Fibroblast of skin of left quadriceps (primary cell): ENCODE measurements around the gene SLC10A4.

Source experiments
- DNase-seq, 2 experiments: peaks; one replicate each; pipeline ENCODE4 v3.0.0-alpha.2; 2013; ENCODE audit warnings: low read depth in 2 of 2

The SLC10A4 gene

GRCh38 chr4:48489683-48490011 lies 6.5 kb downstream of the SLC10A4 start:
- no peak for DNase-seq

- no peak for DNase-seq
Measured at GRCh38 chr4:48490012-48490679, 7.0 kb downstream of the SLC10A4 start, which contains the start of gene ZAR1. Gene ZAR1 (plus strand): TSS chr4:48490252. CDS start chr4:48490292, 40 bp downstream.

GRCh38 chr4:48490680-48491513 lies 7.8 kb downstream of the SLC10A4 start:
- no peak for DNase-seq

GRCh38 chr4:48491514-48492176 lies 8.5 kb downstream of the SLC10A4 start:
- DNase-seq, result no peak

GRCh38 chr4:48493452-48494100 lies 10.4 kb downstream of the SLC10A4 start:
- DNase-seq, result no peak

- DNase-seq, result no peak
Measured at GRCh38 chr4:48495941-48496340, 12.8 kb downstream of the SLC10A4 start.

- DNase-seq, result no peak
Measured at GRCh38 chr4:48498895-48499294, 15.8 kb downstream of the SLC10A4 start.

- no peak for DNase-seq
Measured at GRCh38 chr4:48499551-48500066, 16.5 kb downstream of the SLC10A4 start.

GRCh38 chr4:48503233-48504025 lies 20.3 kb downstream of the SLC10A4 start:
- no peak for DNase-seq

GRCh38 chr4:48504026-48504330 lies 20.8 kb downstream of the SLC10A4 start:
- DNase-seq, result no peak

GRCh38 chr4:48504352-48504751 lies 21.2 kb downstream of the SLC10A4 start:
- DNase-seq, result no peak

GRCh38 chr4:48506716-48507115 lies 23.6 kb downstream of the SLC10A4 start:
- no peak for DNase-seq

- no peak for DNase-seq
Measured at GRCh38 chr4:48509543-48509942, 26.4 kb downstream of the SLC10A4 start.

GRCh38 chr4:48518143-48518542 lies 35.0 kb downstream of the SLC10A4 start:
- no peak for DNase-seq

GRCh38 chr4:48526406-48526805 lies 43.3 kb downstream of the SLC10A4 start:
- no peak for DNase-seq

GRCh38 chr4:48538358-48538757 lies 55.2 kb downstream of the SLC10A4 start:
- DNase-seq, result no peak
